GM12865 (cell line): ENCODE results near the gene CD68.

Experiments
- DNase-seq: peaks from one replicate; pipeline ENCODE4 v3.0.0; 2010; ENCODE audit warnings: low read depth
- H3K4me3 ChIP-seq: 2 replicates; pipeline ENCODE4 v1.5.1; 2011; ENCODE audit warnings: mild to moderate bottlenecking, low read depth, low read length, control low read depth
- TF ChIP-seq, protein P1 (sequence below): IDR thresholded peaks from 2 replicates; pipeline ENCODE4 v1.5.1; 2011; ENCODE audit warnings: low read length, control low read depth, low read depth, inconsistent platforms; ENCODE audit not compliant: insufficient read depth; ENCODE audit errors: missing control alignments

The CD68 gene

GRCh38 chr17:7582396-7583252 is 3.2 kb downstream of the CD68 start:
- no peak for DNase-seq
- TF ChIP-seq, protein P1, sequence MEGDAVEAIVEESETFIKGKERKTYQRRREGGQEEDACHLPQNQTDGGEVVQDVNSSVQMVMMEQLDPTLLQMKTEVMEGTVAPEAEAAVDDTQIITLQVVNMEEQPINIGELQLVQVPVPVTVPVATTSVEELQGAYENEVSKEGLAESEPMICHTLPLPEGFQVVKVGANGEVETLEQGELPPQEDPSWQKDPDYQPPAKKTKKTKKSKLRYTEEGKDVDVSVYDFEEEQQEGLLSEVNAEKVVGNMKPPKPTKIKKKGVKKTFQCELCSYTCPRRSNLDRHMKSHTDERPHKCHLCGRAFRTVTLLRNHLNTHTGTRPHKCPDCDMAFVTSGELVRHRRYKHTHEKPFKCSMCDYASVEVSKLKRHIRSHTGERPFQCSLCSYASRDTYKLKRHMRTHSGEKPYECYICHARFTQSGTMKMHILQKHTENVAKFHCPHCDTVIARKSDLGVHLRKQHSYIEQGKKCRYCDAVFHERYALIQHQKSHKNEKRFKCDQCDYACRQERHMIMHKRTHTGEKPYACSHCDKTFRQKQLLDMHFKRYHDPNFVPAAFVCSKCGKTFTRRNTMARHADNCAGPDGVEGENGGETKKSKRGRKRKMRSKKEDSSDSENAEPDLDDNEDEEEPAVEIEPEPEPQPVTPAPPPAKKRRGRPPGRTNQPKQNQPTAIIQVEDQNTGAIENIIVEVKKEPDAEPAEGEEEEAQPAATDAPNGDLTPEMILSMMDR, result no peak
- H3K4me3 ChIP-seq, result peak overlapping the region; percentile 91

- peak; percentile 97 for DNase-seq
- peak within 1 kb of the TSS; percentile 91 for H3K4me3 ChIP-seq
- TF ChIP-seq, protein P1, result no peak
Measured at GRCh38 chr17:7583253-7584109, 4.0 kb downstream of the CD68 start, which contains the start of gene MPDU1. Gene MPDU1 (plus strand): TSS chr17:7583852. CDS start chr17:7583863, 11 bp downstream.

GRCh38 chr17:7586673-7587419 is 7.4 kb downstream of the CD68 start:
- no peak for DNase-seq
- TF ChIP-seq, protein P1, result peak; percentile 24

GRCh38 chr17:7587420-7588151 is 8.1 kb downstream of the CD68 start:
- no peak for DNase-seq
- TF ChIP-seq, protein P1, result no peak
- no peak overlapping the region for H3K4me3 ChIP-seq

More at GRCh38 chr17:7586673-7587419, 7.4 kb downstream of the CD68 start:
- no peak overlapping the region for H3K4me3 ChIP-seq

DNA sequence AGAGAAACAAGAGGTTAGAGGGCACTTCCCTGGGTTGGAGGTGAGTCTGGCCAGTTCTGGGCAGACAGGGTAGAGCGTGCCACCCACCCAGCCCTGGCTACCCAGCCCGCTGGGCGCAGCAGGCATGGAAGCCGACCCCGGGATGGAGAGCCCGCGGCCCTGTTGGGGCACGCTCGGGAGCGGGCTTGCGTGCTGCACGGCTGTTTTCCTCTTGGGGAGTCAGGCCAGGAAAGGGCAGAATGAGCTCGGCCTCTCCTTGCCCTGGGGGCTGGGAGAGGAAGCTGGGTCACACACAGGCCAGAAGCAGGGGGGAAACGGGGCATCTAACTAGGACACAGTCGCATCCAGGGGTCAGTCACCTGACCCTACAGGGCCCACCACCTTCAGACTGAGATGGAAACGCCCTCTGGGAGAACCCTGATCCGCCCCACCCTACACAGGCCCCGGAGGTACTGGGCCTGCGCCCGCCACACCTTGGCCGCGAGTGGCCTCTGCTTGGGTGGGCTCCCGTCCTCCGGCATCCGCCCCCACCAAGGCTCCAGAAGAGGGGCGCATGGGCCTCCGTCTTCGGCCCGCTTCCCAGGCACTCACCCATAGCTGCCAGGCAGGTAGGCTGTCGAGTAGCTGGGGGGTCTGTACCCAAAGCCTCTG is 9.2 kb downstream of the CD68 start:
- TF ChIP-seq, protein P1, result no peak
- H3K4me3 ChIP-seq, result no peak overlapping the region
- DNase-seq, result no peak
